Measurements from ENCODE around the gene PRMT1. TPM values are rescaled to one million over a fixed set of nuclear protein-coding genes. Genes with fewer than 3 reads are reported as not detected.

Gene PRMT1
- total RNA-seq, 2 donors from 2014 or later, result 142 to 300 TPM

GRCh38 chr19:49696115-49696514, 19.0 kb downstream of the PRMT1 start:
- 85% methylated on average over 6 of the region's 6 CpGs for WGBS
- no peaks in the 10 kb centered on the region for H3K36me3 ChIP-seq
- no peak for TF ChIP-seq CTCF (IDR thresholded peaks at IDR 0.05)
- H3K27me3 ChIP-seq (replicated peaks; ENCODE audit: insufficient read depth), result no peaks in the 10 kb centered on the region
- no peaks in the 10 kb centered on the region for H3K9me3 ChIP-seq
- H3K4me3 ChIP-seq, result no peak overlapping the region
- intact Hi-C loops (cut with DNase I), result no loop called here
- no peak overlapping the region for H3K27ac ChIP-seq
- H3K4me1 ChIP-seq (replicated peaks), result no peaks in the 10 kb centered on the region
- DNase-seq (ENCODE audit: low spot score), result no peak

GRCh38 chr19:49696865-49697264, 19.8 kb downstream of the PRMT1 start:
- Histone ChIP-seq H3K9me3 (no peaks in the 10 kb centered on the region), H3K27ac (no peak overlapping the region), H3K4me1 (replicated peaks) (no peaks in the 10 kb centered on the region), H3K4me3 (no peak overlapping the region), H3K27me3 (replicated peaks; ENCODE audit: insufficient read depth) (no peaks in the 10 kb centered on the region), H3K36me3 (no peaks in the 10 kb centered on the region)
- DNase-seq (ENCODE audit: low spot score), result no peak
- intact Hi-C loops (cut with DNase I), result no loop called here
- WGBS, result 98% methylated on average over 7 of the region's 7 CpGs
- no peak for TF ChIP-seq CTCF (IDR thresholded peaks at IDR 0.05)
- TF ChIP-seq POLR2A (IDR thresholded peaks at IDR 0.05), result no peak

GRCh38 chr19:49699364-49699763, 22.3 kb downstream of the PRMT1 start:
- Histone ChIP-seq H3K27ac (no peak overlapping the region), H3K36me3 (no peaks in the 10 kb centered on the region), H3K4me3 (no peak overlapping the region), H3K9me3 (no peaks in the 10 kb centered on the region), H3K4me1 (replicated peaks) (no peaks in the 10 kb centered on the region), H3K27me3 (replicated peaks; ENCODE audit: insufficient read depth) (no peaks in the 10 kb centered on the region)
- 89% methylated on average over 5 of the region's 5 CpGs for WGBS
- DNase-seq (ENCODE audit: low spot score), result no peak
- TF ChIP-seq POLR2A (IDR thresholded peaks at IDR 0.05), result no peak
- no peak for TF ChIP-seq CTCF (IDR thresholded peaks at IDR 0.05)
- TF ChIP-seq POLR2AphosphoS5 (IDR thresholded peaks at IDR 0.05), result no peak
- intact Hi-C loops (cut with DNase I), result no loop called here

- no peak for DNase-seq (ENCODE audit: low spot score)
- no peaks in the 10 kb centered on the region for H3K4me1 ChIP-seq (replicated peaks)
- no peak overlapping the region for H3K4me3 ChIP-seq
- H3K36me3 ChIP-seq, result no peaks in the 10 kb centered on the region
- H3K27ac ChIP-seq, result no peak overlapping the region
- WGBS, result 75% methylated on average over 11 of the region's 11 CpGs
- no peaks in the 10 kb centered on the region for H3K9me3 ChIP-seq
- TF ChIP-seq POLR2AphosphoS5 (IDR thresholded peaks at IDR 0.05) (no peak), POLR2A (IDR thresholded peaks at IDR 0.05) (no peak), CTCF (IDR thresholded peaks at IDR 0.05) (no peak)
- H3K27me3 ChIP-seq (replicated peaks; ENCODE audit: insufficient read depth), result no peaks in the 10 kb centered on the region
- intact Hi-C loops (cut with DNase I), result no loop called here
Observed at GRCh38 chr19:49700563-49700962, 23.5 kb downstream of the PRMT1 start.

GRCh38 chr19:49701271-49701786, 24.3 kb downstream of the PRMT1 start:
- intact Hi-C loops (cut with DNase I), result no loop called here
- Histone ChIP-seq H3K36me3 (no peaks in the 10 kb centered on the region), H3K27me3 (replicated peaks; ENCODE audit: insufficient read depth) (no peaks in the 10 kb centered on the region), H3K4me1 (replicated peaks) (no peaks in the 10 kb centered on the region), H3K27ac (no peak overlapping the region), H3K4me3 (no peak overlapping the region), H3K9me3 (no peaks in the 10 kb centered on the region)
- TF ChIP-seq POLR2AphosphoS5 (IDR thresholded peaks at IDR 0.05) (no peak), CTCF (IDR thresholded peaks at IDR 0.05) (no peak), POLR2A (IDR thresholded peaks at IDR 0.05) (no peak)
- 67% methylated on average over 40 of the region's 40 CpGs for whole genome bisulfite sequencing
- no peak for DNase-seq (ENCODE audit: low spot score)
